GM12878 (cell line): ENCODE results near the gene VKORC1. TPM values are rescaled to one million over a fixed set of nuclear protein-coding genes. Genes with fewer than 3 reads are reported as not detected.

ENCODE experiments used
- ATAC-seq: fragments of 200-7000 bp; cut with Tn5 transposase; 3 replicates; pipeline ENCODE4 v1.9.1; 2020; ENCODE audit warnings: mild to moderate bottlenecking, moderate library complexity
- BruUV-seq: library from RNA; stranded (reverse); fragments of 400-500 nt; replicated peaks from 2 replicates; lab custom pipeline; 2021; lab: Mats Ljungman, UMichigan
- CTCF ChIA-PET: fragments of 300-600 bp; sonication (Branson Sonifier 250); formaldehyde crosslinking; extraction: SDS; loops from one replicate; lab custom pipeline; 2021; ENCODE audit warnings: inconsistent platforms; lab: Yijun Ruan, JAX
- POLR2A ChIA-PET: fragments of 350-600 bp; formaldehyde crosslinking; extraction: SDS; loops from one replicate; lab custom pipeline; 2021; ENCODE audit warnings: inconsistent platforms; lab: Charles Lee
- RAD21 ChIA-PET: fragments of 300-600 bp; sonication (Branson Sonifier 250); formaldehyde crosslinking; loops from one replicate; lab custom pipeline; 2023; ENCODE audit warnings: antibody characterized with exemption; ENCODE audit not compliant: unreplicated experiment; lab: Charles Lee
- SMC1A ChIA-PET: fragments of 300-600 bp; sonication (Branson Sonifier 250); formaldehyde crosslinking; loops from one replicate; lab custom pipeline; 2023; ENCODE audit not compliant: unreplicated experiment, uncharacterized antibody; lab: Charles Lee
- DNase-seq: peaks from one replicate; pipeline ENCODE4 v3.0.0-alpha.2; 2011; ENCODE audit warnings: low read depth, low spot score
- FAIRE-seq: peaks from 3 replicates; lab custom pipeline; 2011; peaks lifted over from hg19 to GRCh38; lab: Jason Lieb, UNC
- H2AFZ ChIP-seq: 2 replicates; pipeline ENCODE4 v1.6.0; 2011; ENCODE audit warnings: low read depth, low read length, control low read depth; ENCODE audit not compliant: control insufficient read depth
- H3K27ac ChIP-seq: 2 replicates; pipeline ENCODE4 v1.5.1; 2011; ENCODE audit warnings: control low read depth; ENCODE audit not compliant: control insufficient read depth, insufficient read depth
- H3K27me3 ChIP-seq, 2 experiments: replicated peaks in 1 of 2; 2 replicates each; pipeline versions ENCODE4 v1.6.0 to v1.6.1; 2011; ENCODE audit warnings: low read length in 1 of 2; ENCODE audit not compliant: control insufficient read depth in 2 of 2, insufficient read depth in 2 of 2
- H3K36me3 ChIP-seq, 2 experiments: 2 replicates each; pipeline ENCODE4 v1.5.1; 2011; ENCODE audit warnings: low read length in 1 of 2; ENCODE audit not compliant: control insufficient read depth in 2 of 2, insufficient read depth in 2 of 2
- H3K4me1 ChIP-seq: 2 replicates; pipeline ENCODE4 v1.6.1; 2011; ENCODE audit warnings: mild to moderate bottlenecking, low read length, moderate library complexity, mixed read lengths; ENCODE audit not compliant: control insufficient read depth, insufficient read depth
- H3K4me2 ChIP-seq: 2 replicates; pipeline ENCODE4 v1.6.0; 2011; ENCODE audit warnings: control low read depth; ENCODE audit not compliant: control insufficient read depth, insufficient read depth
- H3K4me3 ChIP-seq: fragments of 200-600 bp; sonication (generic); 2 replicates; pipeline ENCODE4 v1.5.1; 2016
- H3K79me2 ChIP-seq: 2 replicates; pipeline ENCODE4 v1.6.0; 2011; ENCODE audit warnings: low read length; ENCODE audit not compliant: control insufficient read depth, insufficient read depth
- H3K9ac ChIP-seq: 2 replicates; pipeline ENCODE4 v1.8.0; 2011; ENCODE audit warnings: low read length, control low read depth, mixed read lengths; ENCODE audit not compliant: control insufficient read depth, insufficient read depth
- H3K9me3 ChIP-seq: replicated peaks from 3 replicates; pipeline ENCODE4 v1.5.1; 2011; ENCODE audit warnings: mild to moderate bottlenecking, low read length; ENCODE audit not compliant: control insufficient read depth, insufficient read depth
- H4K20me1 ChIP-seq: 2 replicates; pipeline ENCODE4 v1.6.0; 2011; ENCODE audit not compliant: control insufficient read depth, insufficient read depth
- HDGF ChIP-seq: fragments of 450-650 bp; IDR thresholded peaks from 2 replicates; pipeline ENCODE4 v1.6.1; 2016; ENCODE audit warnings: antibody characterized with exemption
- JUNB ChIP-seq: IDR thresholded peaks from 2 replicates; pipeline ENCODE4 v1.6.1; 2016; ENCODE audit warnings: antibody characterized with exemption, mild to moderate bottlenecking
- NFIC ChIP-seq: IDR thresholded peaks from 2 replicates; pipeline ENCODE4 v1.6.1; 2012; ENCODE audit warnings: low read depth, mild to moderate bottlenecking, inconsistent platforms, low read length, moderate library complexity
- RELA ChIP-seq: fragments of 450-650 bp; IDR thresholded peaks from 2 replicates; pipeline ENCODE4 v1.8.0; 2014; ENCODE audit warnings: borderline replicate concordance; ENCODE audit not compliant: partially characterized antibody
- SREBF2 ChIP-seq: IDR thresholded peaks from 2 replicates; pipeline ENCODE4 v1.6.1; 2012; ENCODE audit warnings: mild to moderate bottlenecking, low read length
- ZNF207 ChIP-seq: fragments of 450-650 bp; IDR thresholded peaks from 2 replicates; pipeline ENCODE4 v1.6.1; 2014; ENCODE audit warnings: antibody characterized with exemption, mild to moderate bottlenecking, borderline replicate concordance
- ZNF217 ChIP-seq: fragments of 450-650 bp; IDR thresholded peaks from 2 replicates; pipeline ENCODE4 v1.6.1; 2017; ENCODE audit warnings: antibody characterized with exemption, mild to moderate bottlenecking
- WGBS: methylation state at CpG from one replicate; pipeline ENCODE4 v1.1.6; 2016; ENCODE audit warnings: low lambda C conversion rate; ENCODE audit not compliant: insufficient replicate concordance, insufficient coverage; ENCODE audit errors: missing lambda C conversion rate; 5-methylcytosine and 5-hydroxymethylcytosine counted together
- in situ Hi-C: fragments of 300-500 bp; cut with MboI; formaldehyde crosslinking; loops from 9 replicates; pipeline ENCODE4 v1.14.3; 2018; ENCODE audit warnings: mixed read lengths
- intact Hi-C: fragments of 100-400 bp; cut with micrococcal nuclease; formaldehyde crosslinking; loops from one replicate; pipeline ENCODE4 v1.14.2; 2022; ENCODE audit not compliant: unreplicated experiment
- polyA plus RNA-seq, 11 experiments: library from polyadenylated mRNA; depleted of rRNA in 4 of 11; unstranded in 6 of 11; stranded (reverse) in 5 of 11; fragments of >200 nt; fragmentation: Nextera tagmentation in 4 of 11; fragmentation: Illumina TruSeq in 1 of 11; extraction: Ambion mirVana in 4 of 11; extraction: Trizol in 1 of 11; gene quantifications; 1 replicate in 1 of 11; 2 replicates in 10 of 11; pipeline versions ENCODE4 v1.2.1 to v1.2.3, GENCODE V29; 2011 to 2016; ENCODE audit warnings: inconsistent platforms in 2 of 11, missing spikeins in 2 of 11, low read depth in 1 of 11
- total RNA-seq, 4 experiments: library from RNA; depleted of rRNA in 3 of 4; stranded (reverse); fragments of >200 nt in 3 of 4; fragmentation: Illumina TruSeq in 1 of 4; extraction: Trizol in 1 of 4; gene quantifications; 2 replicates each; pipeline versions ENCODE4 v1.2.1 to v1.2.3, GENCODE V29; 2013 to 2021
- TF ChIP-seq, protein P1 (sequence below): fragments of 150-350 bp; IDR thresholded peaks from 2 replicates; pipeline ENCODE4 v1.6.1; 2016; ENCODE audit warnings: low read depth, low read length
- TF ChIP-seq, protein P2 (sequence below): IDR thresholded peaks from 2 replicates; pipeline ENCODE4 v1.6.1; 2012; ENCODE audit warnings: mild to moderate bottlenecking, low read depth, low read length
- TF ChIP-seq, protein P3 (sequence below): fragments of 450-650 bp; IDR thresholded peaks from 2 replicates; pipeline ENCODE4 v1.6.1; 2017; ENCODE audit warnings: mild to moderate bottlenecking

VKORC1 gene
- total and polyA plus RNA-seq, 10 of the 15 experiments (the other 5 are each of a cell fraction or from before 2014, with no cell fraction given) = 19.8 to 140 (median 57.7) TPM

DNA sequence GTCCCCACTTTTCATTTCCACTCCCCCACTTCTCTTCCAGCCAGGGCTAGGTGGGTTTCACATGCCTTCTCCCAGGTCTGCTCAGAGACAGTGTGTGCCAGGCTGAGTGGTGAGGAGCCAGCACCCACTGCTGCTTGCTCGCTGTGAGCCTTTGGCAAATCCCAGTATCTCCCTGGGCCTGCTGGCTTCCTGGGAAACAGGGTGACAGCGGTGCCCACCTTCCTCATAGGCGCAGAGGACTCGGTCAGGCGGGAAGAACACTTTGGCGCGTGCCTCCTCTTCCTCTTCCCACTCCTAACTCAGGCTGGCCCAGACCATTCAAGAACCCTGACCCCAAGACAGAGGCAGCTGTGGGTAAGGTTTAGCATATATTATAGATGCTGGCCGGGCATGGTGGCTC lies 5.4 kb downstream of the VKORC1 start:
- peaks cover 2% of the 10 kb centered on the region in 2 experiments; a peak in 3 of 4 replicates for H3K36me3 ChIP-seq
- CTCF ChIA-PET = no interaction called here
- H3K27me3 ChIP-seq = no peaks in the 10 kb centered on the region

More for the DNA sequence above, 5.4 kb downstream of the VKORC1 start:
- ChIA-PET SMC1A (no interaction called here), POLR2A (no interaction called here), RAD21 (no interaction called here)
- in situ Hi-C loops = no loop called here
- Histone ChIP-seq H3K27ac (no peak overlapping the region), H4K20me1 (no peaks in the 10 kb centered on the region; the same call in 1 of the 2 replicates), H3K9me3 (no peaks in the 10 kb centered on the region), H3K79me2 (peaks cover 15% of the 10 kb centered on the region), H2AFZ (no peak overlapping the region), H3K4me3 (no peak overlapping the region), H3K4me1 (no peaks in the 10 kb centered on the region), H3K4me2 (no peak overlapping the region), H3K9ac (no peak overlapping the region)
- WGBS = 96% methylated on average over 8 of the region's 8 CpGs
- no peak for DNase-seq
- no peak for ATAC-seq
- intact Hi-C loops = no loop called here
- no peak for FAIRE-seq
- TF ChIP-seq HDGF (no peak), SREBF2 (no peak), NFIC (no peak), RELA (no peak), ZNF217 (no peak), JUNB (no peak), ZNF207 (no peak)
- TF ChIP-seq, protein P1, sequence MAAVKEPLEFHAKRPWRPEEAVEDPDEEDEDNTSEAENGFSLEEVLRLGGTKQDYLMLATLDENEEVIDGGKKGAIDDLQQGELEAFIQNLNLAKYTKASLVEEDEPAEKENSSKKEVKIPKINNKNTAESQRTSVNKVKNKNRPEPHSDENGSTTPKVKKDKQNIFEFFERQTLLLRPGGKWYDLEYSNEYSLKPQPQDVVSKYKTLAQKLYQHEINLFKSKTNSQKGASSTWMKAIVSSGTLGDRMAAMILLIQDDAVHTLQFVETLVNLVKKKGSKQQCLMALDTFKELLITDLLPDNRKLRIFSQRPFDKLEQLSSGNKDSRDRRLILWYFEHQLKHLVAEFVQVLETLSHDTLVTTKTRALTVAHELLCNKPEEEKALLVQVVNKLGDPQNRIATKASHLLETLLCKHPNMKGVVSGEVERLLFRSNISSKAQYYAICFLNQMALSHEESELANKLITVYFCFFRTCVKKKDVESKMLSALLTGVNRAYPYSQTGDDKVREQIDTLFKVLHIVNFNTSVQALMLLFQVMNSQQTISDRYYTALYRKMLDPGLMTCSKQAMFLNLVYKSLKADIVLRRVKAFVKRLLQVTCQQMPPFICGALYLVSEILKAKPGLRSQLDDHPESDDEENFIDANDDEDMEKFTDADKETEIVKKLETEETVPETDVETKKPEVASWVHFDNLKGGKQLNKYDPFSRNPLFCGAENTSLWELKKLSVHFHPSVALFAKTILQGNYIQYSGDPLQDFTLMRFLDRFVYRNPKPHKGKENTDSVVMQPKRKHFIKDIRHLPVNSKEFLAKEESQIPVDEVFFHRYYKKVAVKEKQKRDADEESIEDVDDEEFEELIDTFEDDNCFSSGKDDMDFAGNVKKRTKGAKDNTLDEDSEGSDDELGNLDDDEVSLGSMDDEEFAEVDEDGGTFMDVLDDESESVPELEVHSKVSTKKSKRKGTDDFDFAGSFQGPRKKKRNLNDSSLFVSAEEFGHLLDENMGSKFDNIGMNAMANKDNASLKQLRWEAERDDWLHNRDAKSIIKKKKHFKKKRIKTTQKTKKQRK = no peak
- TF ChIP-seq, protein P2, sequence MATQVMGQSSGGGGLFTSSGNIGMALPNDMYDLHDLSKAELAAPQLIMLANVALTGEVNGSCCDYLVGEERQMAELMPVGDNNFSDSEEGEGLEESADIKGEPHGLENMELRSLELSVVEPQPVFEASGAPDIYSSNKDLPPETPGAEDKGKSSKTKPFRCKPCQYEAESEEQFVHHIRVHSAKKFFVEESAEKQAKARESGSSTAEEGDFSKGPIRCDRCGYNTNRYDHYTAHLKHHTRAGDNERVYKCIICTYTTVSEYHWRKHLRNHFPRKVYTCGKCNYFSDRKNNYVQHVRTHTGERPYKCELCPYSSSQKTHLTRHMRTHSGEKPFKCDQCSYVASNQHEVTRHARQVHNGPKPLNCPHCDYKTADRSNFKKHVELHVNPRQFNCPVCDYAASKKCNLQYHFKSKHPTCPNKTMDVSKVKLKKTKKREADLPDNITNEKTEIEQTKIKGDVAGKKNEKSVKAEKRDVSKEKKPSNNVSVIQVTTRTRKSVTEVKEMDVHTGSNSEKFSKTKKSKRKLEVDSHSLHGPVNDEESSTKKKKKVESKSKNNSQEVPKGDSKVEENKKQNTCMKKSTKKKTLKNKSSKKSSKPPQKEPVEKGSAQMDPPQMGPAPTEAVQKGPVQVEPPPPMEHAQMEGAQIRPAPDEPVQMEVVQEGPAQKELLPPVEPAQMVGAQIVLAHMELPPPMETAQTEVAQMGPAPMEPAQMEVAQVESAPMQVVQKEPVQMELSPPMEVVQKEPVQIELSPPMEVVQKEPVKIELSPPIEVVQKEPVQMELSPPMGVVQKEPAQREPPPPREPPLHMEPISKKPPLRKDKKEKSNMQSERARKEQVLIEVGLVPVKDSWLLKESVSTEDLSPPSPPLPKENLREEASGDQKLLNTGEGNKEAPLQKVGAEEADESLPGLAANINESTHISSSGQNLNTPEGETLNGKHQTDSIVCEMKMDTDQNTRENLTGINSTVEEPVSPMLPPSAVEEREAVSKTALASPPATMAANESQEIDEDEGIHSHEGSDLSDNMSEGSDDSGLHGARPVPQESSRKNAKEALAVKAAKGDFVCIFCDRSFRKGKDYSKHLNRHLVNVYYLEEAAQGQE = no peak
- TF ChIP-seq, protein P3, sequence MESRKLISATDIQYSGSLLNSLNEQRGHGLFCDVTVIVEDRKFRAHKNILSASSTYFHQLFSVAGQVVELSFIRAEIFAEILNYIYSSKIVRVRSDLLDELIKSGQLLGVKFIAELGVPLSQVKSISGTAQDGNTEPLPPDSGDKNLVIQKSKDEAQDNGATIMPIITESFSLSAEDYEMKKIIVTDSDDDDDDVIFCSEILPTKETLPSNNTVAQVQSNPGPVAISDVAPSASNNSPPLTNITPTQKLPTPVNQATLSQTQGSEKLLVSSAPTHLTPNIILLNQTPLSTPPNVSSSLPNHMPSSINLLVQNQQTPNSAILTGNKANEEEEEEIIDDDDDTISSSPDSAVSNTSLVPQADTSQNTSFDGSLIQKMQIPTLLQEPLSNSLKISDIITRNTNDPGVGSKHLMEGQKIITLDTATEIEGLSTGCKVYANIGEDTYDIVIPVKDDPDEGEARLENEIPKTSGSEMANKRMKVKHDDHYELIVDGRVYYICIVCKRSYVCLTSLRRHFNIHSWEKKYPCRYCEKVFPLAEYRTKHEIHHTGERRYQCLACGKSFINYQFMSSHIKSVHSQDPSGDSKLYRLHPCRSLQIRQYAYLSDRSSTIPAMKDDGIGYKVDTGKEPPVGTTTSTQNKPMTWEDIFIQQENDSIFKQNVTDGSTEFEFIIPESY = no peak
- no TSS peak for BruUV-seq
